ENCODE data around the gene PHLDA2.

Gene PHLDA2

DNA sequence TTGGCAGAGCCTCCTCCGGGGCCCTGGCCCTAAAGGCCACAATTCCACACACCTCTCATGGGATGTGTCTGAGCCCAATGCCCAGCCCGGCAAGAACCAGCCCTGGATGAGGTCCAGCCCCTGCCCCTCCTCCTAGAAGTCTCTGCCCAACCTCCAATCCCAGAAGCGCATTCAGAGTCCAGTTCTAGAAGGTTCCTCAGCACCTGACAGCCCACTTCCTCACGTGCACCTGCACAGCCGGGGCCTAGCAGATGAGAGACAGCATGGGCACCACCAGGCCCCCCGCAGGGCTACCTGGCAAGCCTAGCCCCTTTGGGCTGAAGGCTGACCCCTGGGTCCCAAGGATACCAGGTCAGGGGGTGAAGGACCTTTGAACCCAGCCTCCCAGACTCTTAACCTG, 32.2 kb downstream of the PHLDA2 start:
- in situ Hi-C loops (cut with MboI; ENCODE audit: low pct_unique_long_range_greater_than_20kb, low sequenced_read_pairs, unreplicated experiment): loop anchor here (10.0 kb wide), 2 partner anchors 362 to 472 kb away; no protein-coding TSS in a partner anchor

DNA sequence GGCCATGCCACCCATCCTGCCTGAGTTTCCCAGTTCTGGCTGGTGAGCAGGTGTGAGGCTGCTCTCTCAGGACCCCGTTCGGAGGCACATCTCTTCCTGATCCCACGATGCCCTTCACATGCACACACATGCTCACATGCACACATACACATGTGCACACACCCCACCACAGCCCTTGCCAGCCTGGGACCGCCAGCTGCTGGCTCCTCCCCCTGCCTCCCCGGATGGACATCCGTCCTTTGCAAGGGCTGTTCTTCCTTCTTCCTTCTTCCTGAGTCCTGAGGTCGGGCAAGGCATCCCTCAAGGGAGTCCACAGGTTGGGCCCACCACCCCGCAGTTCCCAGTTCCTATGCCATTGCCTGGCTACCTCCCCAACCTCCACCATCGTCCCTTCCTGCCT, 33.2 kb downstream of the PHLDA2 start:
- no peak for DNase-seq (ENCODE audit: low spot score)
- in situ Hi-C loops (cut with MboI; ENCODE audit: low pct_unique_long_range_greater_than_20kb, low sequenced_read_pairs, unreplicated experiment): loop anchor here (10.0 kb wide), 2 partner anchors 361 to 471 kb away; no protein-coding TSS in a partner anchor
- TF ChIP-seq, protein P1, sequence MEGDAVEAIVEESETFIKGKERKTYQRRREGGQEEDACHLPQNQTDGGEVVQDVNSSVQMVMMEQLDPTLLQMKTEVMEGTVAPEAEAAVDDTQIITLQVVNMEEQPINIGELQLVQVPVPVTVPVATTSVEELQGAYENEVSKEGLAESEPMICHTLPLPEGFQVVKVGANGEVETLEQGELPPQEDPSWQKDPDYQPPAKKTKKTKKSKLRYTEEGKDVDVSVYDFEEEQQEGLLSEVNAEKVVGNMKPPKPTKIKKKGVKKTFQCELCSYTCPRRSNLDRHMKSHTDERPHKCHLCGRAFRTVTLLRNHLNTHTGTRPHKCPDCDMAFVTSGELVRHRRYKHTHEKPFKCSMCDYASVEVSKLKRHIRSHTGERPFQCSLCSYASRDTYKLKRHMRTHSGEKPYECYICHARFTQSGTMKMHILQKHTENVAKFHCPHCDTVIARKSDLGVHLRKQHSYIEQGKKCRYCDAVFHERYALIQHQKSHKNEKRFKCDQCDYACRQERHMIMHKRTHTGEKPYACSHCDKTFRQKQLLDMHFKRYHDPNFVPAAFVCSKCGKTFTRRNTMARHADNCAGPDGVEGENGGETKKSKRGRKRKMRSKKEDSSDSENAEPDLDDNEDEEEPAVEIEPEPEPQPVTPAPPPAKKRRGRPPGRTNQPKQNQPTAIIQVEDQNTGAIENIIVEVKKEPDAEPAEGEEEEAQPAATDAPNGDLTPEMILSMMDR (IDR thresholded peaks at IDR 0.05; ENCODE audit: extremely low read depth, insufficient read depth, missing control alignments): no peak

More for the DNA sequence above, 32.2 kb downstream of the PHLDA2 start:
- TF ChIP-seq, protein P1 (IDR thresholded peaks at IDR 0.05; ENCODE audit: extremely low read depth, insufficient read depth, missing control alignments): no peak
- DNase-seq (ENCODE audit: low spot score): no peak

DNA sequence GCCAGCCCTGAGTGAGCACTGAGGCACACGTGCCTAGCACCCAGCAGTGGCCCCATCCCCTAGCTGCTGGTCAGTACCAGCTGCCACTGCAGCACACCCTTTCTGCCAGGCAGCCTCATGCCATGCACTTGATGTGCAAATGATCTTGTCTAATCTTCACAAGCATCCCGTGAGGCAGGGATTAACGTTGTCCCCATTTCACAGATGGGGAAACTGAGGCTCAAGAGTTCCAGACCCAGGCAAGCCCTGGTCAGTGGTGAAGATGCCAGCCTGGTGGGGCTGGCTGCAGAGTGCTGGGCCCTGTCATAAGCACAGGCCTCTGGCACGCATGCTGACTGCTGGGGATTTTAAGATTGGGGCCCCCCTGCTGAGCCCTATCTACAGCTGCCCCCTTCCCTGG, 35.3 kb downstream of the PHLDA2 start:
- no peak for DNase-seq (ENCODE audit: low spot score)
- in situ Hi-C loops (cut with MboI; ENCODE audit: low pct_unique_long_range_greater_than_20kb, low sequenced_read_pairs, unreplicated experiment): loop anchor here (10.0 kb wide), 2 partner anchors 359 to 469 kb away; no protein-coding TSS in a partner anchor
- TF ChIP-seq, protein P1 (IDR thresholded peaks at IDR 0.05; ENCODE audit: extremely low read depth, insufficient read depth, missing control alignments): no peak

DNA sequence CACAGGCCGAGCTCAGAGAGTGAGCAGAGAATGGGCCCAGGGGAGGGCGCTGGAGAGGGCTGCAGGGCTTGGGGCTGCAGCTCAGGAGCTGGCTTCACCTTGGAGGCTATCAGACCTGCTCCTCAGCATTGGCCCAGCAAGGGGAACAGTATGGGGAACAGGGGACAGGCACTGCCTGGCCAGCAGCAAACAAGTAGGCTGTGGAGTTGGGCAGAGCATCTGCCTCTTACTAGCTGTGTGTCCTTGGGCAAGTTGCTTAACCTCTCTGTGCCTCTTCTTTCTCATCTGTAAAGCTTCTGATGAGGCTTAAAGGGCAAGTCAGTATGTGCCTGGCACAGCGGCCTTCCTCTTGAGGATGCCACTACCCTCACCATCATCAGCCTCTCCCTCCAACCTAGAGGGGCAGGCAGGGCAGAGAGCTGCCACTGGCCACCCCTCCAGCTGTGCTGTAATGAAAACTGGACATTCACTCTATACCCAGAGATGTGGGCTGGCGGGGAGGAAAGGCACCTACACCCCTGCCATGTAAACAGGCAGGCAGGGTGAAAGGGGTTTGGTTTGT, 36.2 kb downstream of the PHLDA2 start:
- in situ Hi-C loops (cut with MboI; ENCODE audit: low pct_unique_long_range_greater_than_20kb, low sequenced_read_pairs, unreplicated experiment): loop anchor here (10.0 kb wide), 2 partner anchors 358 to 468 kb away; no protein-coding TSS in a partner anchor
- TF ChIP-seq, protein P1 (IDR thresholded peaks at IDR 0.05; ENCODE audit: extremely low read depth, insufficient read depth, missing control alignments): peak; percentile 36
- peak; percentile 60 for DNase-seq (ENCODE audit: low spot score)

DNA sequence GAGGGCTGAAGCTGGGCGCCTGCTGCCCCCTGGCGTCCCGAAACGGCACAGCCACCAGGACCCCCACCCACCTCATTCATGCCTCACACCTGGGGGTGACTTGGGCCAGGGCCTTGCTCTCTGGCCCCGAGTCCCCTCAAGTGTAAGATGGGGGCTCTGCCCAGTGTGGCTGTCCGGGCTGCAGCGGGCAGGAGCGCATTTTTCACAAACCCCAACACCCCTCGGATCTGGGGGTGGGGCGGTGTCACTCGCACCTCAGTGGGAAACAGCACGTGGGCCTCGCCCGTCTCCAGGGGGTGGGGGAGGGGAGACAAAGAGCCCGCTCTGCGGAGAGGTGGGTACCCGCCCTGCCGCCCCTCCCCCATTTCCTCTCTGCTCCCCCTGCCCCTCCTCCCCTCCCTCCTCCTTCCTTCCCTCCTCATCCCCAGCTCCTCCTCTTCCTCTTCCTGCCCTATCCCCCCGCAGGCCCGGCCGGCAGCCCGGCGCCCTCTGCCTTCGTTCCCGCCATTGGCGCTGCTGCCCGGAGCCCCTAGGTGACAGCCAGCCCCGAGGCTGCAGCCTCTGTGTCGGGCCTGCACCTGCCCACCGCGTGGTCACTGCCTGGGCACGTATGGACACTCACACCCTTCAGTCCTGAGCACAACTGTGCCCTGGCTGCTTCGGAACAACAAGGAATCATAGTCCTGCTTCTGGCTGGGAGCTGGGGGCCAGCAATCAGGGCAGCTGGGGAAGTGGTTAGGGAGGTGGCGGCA, 36.8 kb downstream of the PHLDA2 start:
- TF ChIP-seq, protein P1 (IDR thresholded peaks at IDR 0.05; ENCODE audit: extremely low read depth, insufficient read depth, missing control alignments): peak; percentile 87
- in situ Hi-C loops (cut with MboI; ENCODE audit: low pct_unique_long_range_greater_than_20kb, low sequenced_read_pairs, unreplicated experiment): loop anchor here (10.0 kb wide), 2 partner anchors 358 to 468 kb away; no protein-coding TSS in a partner anchor

DNA sequence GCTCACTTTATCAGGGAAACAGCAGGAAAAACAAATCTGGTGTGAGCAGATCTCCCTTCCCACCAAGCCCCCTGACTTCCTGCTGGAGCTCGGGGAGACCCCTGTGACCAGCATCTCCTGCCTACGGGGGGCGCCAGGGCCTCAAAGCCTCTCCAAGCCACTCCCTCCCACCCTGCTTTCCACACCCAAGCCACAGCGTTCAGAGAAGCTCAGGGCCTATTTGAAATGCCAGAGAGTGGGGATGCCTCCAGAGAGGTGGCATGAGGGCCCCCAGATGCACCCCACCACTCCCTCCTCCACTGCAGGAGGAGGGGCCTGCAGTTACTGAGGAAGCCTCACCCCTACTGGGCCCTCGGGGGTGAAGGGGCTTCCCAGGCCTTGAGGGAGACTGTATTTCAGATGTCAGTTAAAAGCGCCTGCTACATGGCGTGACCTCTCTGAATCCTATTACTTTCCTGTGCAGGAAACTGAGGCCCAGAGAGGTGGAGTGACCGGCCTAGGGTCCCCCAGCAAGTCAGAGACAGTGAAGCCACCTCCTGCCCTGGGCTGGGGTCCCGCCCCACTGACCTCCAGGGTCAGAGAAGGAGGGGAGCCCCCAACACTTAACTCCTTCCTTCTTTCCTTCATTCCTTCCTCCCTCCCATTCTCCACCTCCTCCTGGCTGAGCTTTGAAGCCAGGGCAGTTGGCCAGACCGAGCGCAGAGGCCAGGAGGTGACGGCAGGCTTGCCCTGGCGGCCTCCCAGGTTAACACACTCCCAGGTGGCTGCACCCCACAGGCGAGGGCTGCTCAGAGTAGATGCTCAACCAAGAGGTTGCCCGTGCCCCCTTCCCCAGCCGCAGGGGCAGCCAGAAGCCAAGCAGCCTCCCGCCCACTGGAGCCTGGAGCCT, 37.6 kb downstream of the PHLDA2 start:
- in situ Hi-C loops (cut with MboI; ENCODE audit: low pct_unique_long_range_greater_than_20kb, low sequenced_read_pairs, unreplicated experiment): loop anchor here (10.0 kb wide), 2 partner anchors 357 to 467 kb away; no protein-coding TSS in a partner anchor
- DNase-seq (ENCODE audit: low spot score): no peak
- TF ChIP-seq, protein P1 (IDR thresholded peaks at IDR 0.05; ENCODE audit: extremely low read depth, insufficient read depth, missing control alignments): no peak

More for the DNA sequence above, 36.8 kb downstream of the PHLDA2 start:
- peak; percentile 86 for DNase-seq (ENCODE audit: low spot score)
